Smooth muscle cell (in vitro differentiated cells): ENCODE data around the gene LONRF2. TPM values are rescaled to one million over a fixed set of nuclear protein-coding genes. Genes with fewer than 3 reads are reported as not detected.

ENCODE experiments used
- DNase-seq: peaks from one replicate; lab custom pipeline; 2025; ENCODE audit not compliant: unreplicated experiment; lab: John Stamatoyannopoulos, UW
- H2AFZ ChIP-seq: fragments of 200-600 bp; sonication (generic); 2 replicates; pipeline ENCODE4 v1.6.0; 2016; ENCODE audit warnings: antibody characterized with exemption, low read depth, mild to moderate bottlenecking
- H3F3A ChIP-seq: fragments of 200-600 bp; sonication (generic); 2 replicates; pipeline ENCODE4 v1.6.0; 2017; ENCODE audit warnings: antibody characterized with exemption, low read depth
- H3K27ac ChIP-seq: fragments of 200-600 bp; sonication (generic); 2 replicates; pipeline ENCODE4 v1.5.1; 2016; ENCODE audit warnings: low read depth, mild to moderate bottlenecking
- H3K27me3 ChIP-seq: fragments of 200-600 bp; sonication (generic); 2 replicates; pipeline ENCODE4 v1.6.1; 2016; ENCODE audit warnings: low read depth, mild to moderate bottlenecking
- H3K36me3 ChIP-seq: fragments of 200-600 bp; sonication (generic); 2 replicates; pipeline ENCODE4 v1.5.1; 2016; ENCODE audit warnings: low read depth
- H3K4me1 ChIP-seq: fragments of 200-600 bp; sonication (generic); 2 replicates; pipeline ENCODE4 v1.5.1; 2016; ENCODE audit warnings: low read depth
- H3K4me2 ChIP-seq: fragments of 200-600 bp; sonication (generic); 2 replicates; pipeline ENCODE4 v1.6.0; 2016; ENCODE audit warnings: mild to moderate bottlenecking
- H3K4me3 ChIP-seq: fragments of 200-600 bp; sonication (generic); 2 replicates; pipeline ENCODE4 v1.5.1; 2016; ENCODE audit warnings: mild to moderate bottlenecking
- H3K79me2 ChIP-seq: fragments of 200-600 bp; sonication (generic); 2 replicates; pipeline ENCODE4 v1.6.0; 2016; ENCODE audit warnings: low read depth, mild to moderate bottlenecking
- H3K9ac ChIP-seq: fragments of 200-600 bp; sonication (generic); 2 replicates; pipeline ENCODE4 v1.6.0; 2016; ENCODE audit warnings: low read depth
- H3K9me3 ChIP-seq: fragments of 200-600 bp; sonication (generic); replicated peaks from 2 replicates; pipeline ENCODE4 v1.5.1; 2016; ENCODE audit warnings: low read depth
- H4K20me1 ChIP-seq: fragments of 200-600 bp; sonication (generic); 2 replicates; pipeline ENCODE4 v1.6.0; 2016; ENCODE audit warnings: low read depth
- CTCF ChIP-seq: fragments of 200-600 bp; sonication (generic); IDR thresholded peaks from 2 replicates; pipeline ENCODE4 v1.5.1; 2017; ENCODE audit warnings: borderline replicate concordance, mild to moderate bottlenecking, antibody characterized with exemption; ENCODE audit not compliant: insufficient read depth, poor library complexity, severe bottlenecking
- WGBS: methylation state at CpG from one replicate; pipeline ENCODE4 v1.1.7; 2016; ENCODE audit warnings: low lambda C conversion rate; 5-methylcytosine and 5-hydroxymethylcytosine counted together
- polyA plus RNA-seq: library from polyadenylated mRNA; unstranded; fragments of >200 nt; fragmentation: Nextera tagmentation; extraction: Ambion mirVana; gene quantifications from 2 replicates; pipeline ENCODE4 v1.2.1, GENCODE V29; 2016
- total RNA-seq: library from RNA; depleted of rRNA; stranded (reverse); fragments of >200 nt; gene quantifications from 2 replicates; pipeline ENCODE4 v1.2.3, GENCODE V29; 2014

The LONRF2 gene
- total and polyA plus RNA-seq, 2 experiments from 2014 or later: 0.06 to 1.4 TPM

GRCh38 chr2:100281521-100282438 is 40.5 kb downstream of the LONRF2 start:
- Histone ChIP-seq H3K36me3 (no peaks in the 10 kb centered on the region), H3K79me2 (no peaks in the 10 kb centered on the region), H3K9ac (no peak overlapping the region), H3F3A (no peaks in the 10 kb centered on the region), H3K4me3 (no peak overlapping the region), H3K27ac (no peak overlapping the region), H3K9me3 (no peaks in the 10 kb centered on the region), H2AFZ (peak overlapping the region; percentile 84), H4K20me1 (no peaks in the 10 kb centered on the region), H3K4me1 (peaks cover 9% of the 10 kb centered on the region), H3K4me2 (peak overlapping the region; percentile 59), H3K27me3 (no peaks in the 10 kb centered on the region)
- WGBS: 59% methylated on average over 16 of the region's 16 CpGs
- no peak for DNase-seq
- no peak for TF ChIP-seq CTCF

GRCh38 chr2:100279586-100280534 is 42.4 kb downstream of the LONRF2 start:
- Histone ChIP-seq H2AFZ (no peak overlapping the region), H3K36me3 (no peaks in the 10 kb centered on the region), H3K27me3 (no peaks in the 10 kb centered on the region), H4K20me1 (no peaks in the 10 kb centered on the region), H3K9ac (no peak overlapping the region), H3K27ac (no peak overlapping the region), H3F3A (no peaks in the 10 kb centered on the region), H3K79me2 (no peaks in the 10 kb centered on the region), H3K9me3 (no peaks in the 10 kb centered on the region), H3K4me2 (no peak overlapping the region), H3K4me1 (peaks cover 9% of the 10 kb centered on the region), H3K4me3 (no peak overlapping the region)
- no peak for DNase-seq
- 93% methylated on average over 16 of the region's 17 CpGs for WGBS
- no peak for TF ChIP-seq CTCF

- no peak overlapping the region for H3K4me2 ChIP-seq
- peaks cover 9% of the 10 kb centered on the region for H3K4me1 ChIP-seq
- WGBS: 95% methylated on average over 11 of the region's 11 CpGs
- H3K27ac ChIP-seq: no peak overlapping the region
- no peaks in the 10 kb centered on the region for H3F3A ChIP-seq
- no peaks in the 10 kb centered on the region for H4K20me1 ChIP-seq
- H3K79me2 ChIP-seq: no peaks in the 10 kb centered on the region
- no peaks in the 10 kb centered on the region for H3K36me3 ChIP-seq
- H3K9ac ChIP-seq: no peak overlapping the region
- DNase-seq: no peak
- TF ChIP-seq CTCF: no peak
- H2AFZ ChIP-seq: no peak overlapping the region
- no peaks in the 10 kb centered on the region for H3K27me3 ChIP-seq
- no peak overlapping the region for H3K4me3 ChIP-seq
- no peaks in the 10 kb centered on the region for H3K9me3 ChIP-seq
Measured at GRCh38 chr2:100278986-100279385, 43.3 kb downstream of the LONRF2 start.
